HL-60 (cell line): ENCODE data around the gene RNF167.

ENCODE experiments used
- CTCF ChIP-seq: IDR thresholded peaks from one replicate; pipeline ENCODE4 v1.5.1; 2011; ENCODE audit warnings: low read length, control low read depth, inconsistent platforms; ENCODE audit not compliant: insufficient read depth
- POLR2AphosphoS5 ChIP-seq: IDR thresholded peaks from 2 replicates; pipeline ENCODE4 v1.6.1; 2012; ENCODE audit warnings: low read depth
- REST ChIP-seq: IDR thresholded peaks from 2 replicates; pipeline ENCODE4 v1.6.1; 2012; ENCODE audit warnings: low read depth; ENCODE audit not compliant: insufficient replicate concordance
- SPI1 ChIP-seq: IDR thresholded peaks from 2 replicates; pipeline ENCODE4 v1.6.1; 2012; ENCODE audit warnings: low read depth, mild to moderate bottlenecking, borderline replicate concordance

GRCh38 chr17:4893721-4894560 is 46.1 kb upstream of the RNF167 start:
- TF ChIP-seq CTCF, result no peak
- no peak for TF ChIP-seq REST
- no peak for TF ChIP-seq POLR2AphosphoS5
- TF ChIP-seq SPI1, result no peak
